ENCODE measurements around the gene IPO4. TPM values are rescaled to one million over a fixed set of nuclear protein-coding genes. Genes with fewer than 3 reads are reported as not detected.
"Not testable (repeated sequence)": the region's sequence is repeated elsewhere in the genome, so short reads cannot be mapped to it uniquely, and the experiment has no call there.

IPO4 gene
- total and polyA plus RNA-seq, 2 experiments from 2014 or later, result 19.0 to 19.5 TPM

DNA sequence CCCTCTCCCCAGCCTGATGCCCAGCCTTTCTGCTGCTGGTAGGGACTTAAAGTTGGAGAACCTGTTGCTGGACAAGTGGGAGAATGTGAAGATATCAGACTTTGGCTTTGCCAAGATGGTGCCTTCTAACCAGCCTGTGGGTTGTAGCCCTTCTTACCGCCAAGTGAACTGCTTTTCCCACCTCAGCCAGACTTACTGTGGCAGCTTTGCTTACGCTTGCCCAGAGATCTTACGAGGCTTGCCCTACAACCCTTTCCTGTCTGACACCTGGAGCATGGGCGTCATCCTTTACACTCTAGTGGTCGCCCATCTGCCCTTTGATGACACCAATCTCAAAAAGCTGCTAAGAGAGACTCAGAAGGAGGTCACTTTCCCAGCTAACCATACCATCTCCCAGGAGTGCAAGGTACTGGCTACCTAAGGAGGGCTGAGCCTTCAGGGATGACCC is 18.5 kb upstream of the IPO4 start:
- WGBS (ENCODE audit: low lambda C conversion rate, missing lambda C conversion rate), result 94% methylated on average over 5 of the region's 5 CpGs
- no peaks in the 10 kb centered on the region for H3K36me3 ChIP-seq (replicated peaks; ENCODE audit: insufficient read depth, low read depth)
- TF ChIP-seq EZH2phosphoT487 (IDR thresholded peaks at IDR 0.05; ENCODE audit: low read depth, severe bottlenecking, unreplicated experiment), result no peak
- TF ChIP-seq EZH2 (IDR thresholded peaks at IDR 0.05; ENCODE audit: borderline replicate concordance), result no peak
- TF ChIP-seq, protein P1, sequence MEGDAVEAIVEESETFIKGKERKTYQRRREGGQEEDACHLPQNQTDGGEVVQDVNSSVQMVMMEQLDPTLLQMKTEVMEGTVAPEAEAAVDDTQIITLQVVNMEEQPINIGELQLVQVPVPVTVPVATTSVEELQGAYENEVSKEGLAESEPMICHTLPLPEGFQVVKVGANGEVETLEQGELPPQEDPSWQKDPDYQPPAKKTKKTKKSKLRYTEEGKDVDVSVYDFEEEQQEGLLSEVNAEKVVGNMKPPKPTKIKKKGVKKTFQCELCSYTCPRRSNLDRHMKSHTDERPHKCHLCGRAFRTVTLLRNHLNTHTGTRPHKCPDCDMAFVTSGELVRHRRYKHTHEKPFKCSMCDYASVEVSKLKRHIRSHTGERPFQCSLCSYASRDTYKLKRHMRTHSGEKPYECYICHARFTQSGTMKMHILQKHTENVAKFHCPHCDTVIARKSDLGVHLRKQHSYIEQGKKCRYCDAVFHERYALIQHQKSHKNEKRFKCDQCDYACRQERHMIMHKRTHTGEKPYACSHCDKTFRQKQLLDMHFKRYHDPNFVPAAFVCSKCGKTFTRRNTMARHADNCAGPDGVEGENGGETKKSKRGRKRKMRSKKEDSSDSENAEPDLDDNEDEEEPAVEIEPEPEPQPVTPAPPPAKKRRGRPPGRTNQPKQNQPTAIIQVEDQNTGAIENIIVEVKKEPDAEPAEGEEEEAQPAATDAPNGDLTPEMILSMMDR (IDR thresholded peaks at IDR 0.05; ENCODE audit: poor library complexity), result no peak

DNA sequence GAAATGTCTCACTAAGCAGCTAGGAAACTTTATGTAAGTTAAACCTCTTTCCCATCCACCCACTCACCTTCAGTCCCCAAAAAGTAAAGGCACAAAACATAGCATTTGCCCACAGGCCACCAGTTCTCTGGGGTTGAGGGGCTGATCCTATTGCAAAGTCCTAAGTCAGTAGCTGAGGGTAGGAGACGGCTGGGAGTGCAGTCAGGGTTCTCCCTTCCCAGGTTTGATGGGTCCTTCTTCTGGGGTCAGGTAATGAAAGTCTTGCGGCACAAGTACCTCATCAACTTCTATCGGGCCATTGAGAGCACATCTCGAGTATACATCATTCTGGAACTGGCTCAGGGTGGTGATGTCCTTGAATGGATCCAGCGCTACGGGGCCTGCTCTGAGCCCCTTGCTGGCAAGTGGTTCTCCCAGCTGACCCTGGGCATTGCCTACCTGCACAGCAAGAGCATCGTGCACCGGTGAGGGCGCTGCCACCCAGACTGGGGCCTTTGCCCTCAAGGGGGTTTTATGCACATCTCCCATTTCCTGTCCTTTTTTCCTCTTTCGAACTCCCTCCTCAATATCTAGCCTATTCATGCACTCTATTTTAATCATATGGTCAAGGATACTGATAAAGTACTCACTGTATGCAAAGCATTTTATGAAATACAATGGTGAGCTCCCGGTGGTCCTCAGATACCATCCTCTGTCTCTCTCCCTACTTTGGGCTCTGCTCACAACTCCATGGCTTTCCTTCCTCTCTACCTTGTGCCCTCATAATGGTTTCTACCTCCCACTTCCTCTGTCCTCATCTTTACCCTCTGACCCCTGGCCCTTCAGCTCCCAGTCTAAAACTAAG is 17.9 kb upstream of the IPO4 start:
- Histone ChIP-seq H3K9me2 (replicated peaks; ENCODE audit: insufficient read depth) (no peaks in the 10 kb centered on the region), H3K4me3 (no peak overlapping the region), H4K20me1 (ENCODE audit: insufficient read depth, poor library complexity, severe bottlenecking) (no peaks in the 10 kb centered on the region), H3K4me1 (ENCODE audit: insufficient read depth) (peaks cover 1% of the 10 kb centered on the region), H2AFZ (no peak overlapping the region), H3K27ac (no peak overlapping the region), H3K36me3 (replicated peaks; ENCODE audit: insufficient read depth, low read depth) (no peaks in the 10 kb centered on the region), H3K79me2 (peaks cover 5% of the 10 kb centered on the region), H3K27me3 (no peaks in the 10 kb centered on the region), H3K9me3 (ENCODE audit: low read depth) (no peaks in the 10 kb centered on the region), H3K4me2 (no peak overlapping the region)
- 97% methylated on average over 11 of the region's 11 CpGs for WGBS (ENCODE audit: low lambda C conversion rate, missing lambda C conversion rate)
- no peak for DNase-seq (ENCODE audit: low spot score)
- TF ChIP-seq EZH2phosphoT487 (IDR thresholded peaks at IDR 0.05; ENCODE audit: low read depth, severe bottlenecking, unreplicated experiment) (no peak), EZH2 (IDR thresholded peaks at IDR 0.05; ENCODE audit: borderline replicate concordance) (no peak)
- TF ChIP-seq, protein P1 (IDR thresholded peaks at IDR 0.05; ENCODE audit: poor library complexity), result no peak

More for the DNA sequence above, 18.5 kb upstream of the IPO4 start:
- H2AFZ ChIP-seq, result no peak overlapping the region
- H3K79me2 ChIP-seq, result peaks cover 10% of the 10 kb centered on the region
- H3K27me3 ChIP-seq, result no peaks in the 10 kb centered on the region
- no peaks in the 10 kb centered on the region for H3K9me2 ChIP-seq (replicated peaks; ENCODE audit: insufficient read depth)
- H3K4me1 ChIP-seq (ENCODE audit: insufficient read depth), result peaks cover 5% of the 10 kb centered on the region
- H3K4me2 ChIP-seq, result no peak overlapping the region
- DNase-seq (ENCODE audit: low spot score), result no peak
- no peaks in the 10 kb centered on the region for H4K20me1 ChIP-seq (ENCODE audit: insufficient read depth, poor library complexity, severe bottlenecking)
- H3K27ac ChIP-seq, result no peak overlapping the region
- H3K4me3 ChIP-seq, result no peak overlapping the region
- no peaks in the 10 kb centered on the region for H3K9me3 ChIP-seq (ENCODE audit: low read depth)

DNA sequence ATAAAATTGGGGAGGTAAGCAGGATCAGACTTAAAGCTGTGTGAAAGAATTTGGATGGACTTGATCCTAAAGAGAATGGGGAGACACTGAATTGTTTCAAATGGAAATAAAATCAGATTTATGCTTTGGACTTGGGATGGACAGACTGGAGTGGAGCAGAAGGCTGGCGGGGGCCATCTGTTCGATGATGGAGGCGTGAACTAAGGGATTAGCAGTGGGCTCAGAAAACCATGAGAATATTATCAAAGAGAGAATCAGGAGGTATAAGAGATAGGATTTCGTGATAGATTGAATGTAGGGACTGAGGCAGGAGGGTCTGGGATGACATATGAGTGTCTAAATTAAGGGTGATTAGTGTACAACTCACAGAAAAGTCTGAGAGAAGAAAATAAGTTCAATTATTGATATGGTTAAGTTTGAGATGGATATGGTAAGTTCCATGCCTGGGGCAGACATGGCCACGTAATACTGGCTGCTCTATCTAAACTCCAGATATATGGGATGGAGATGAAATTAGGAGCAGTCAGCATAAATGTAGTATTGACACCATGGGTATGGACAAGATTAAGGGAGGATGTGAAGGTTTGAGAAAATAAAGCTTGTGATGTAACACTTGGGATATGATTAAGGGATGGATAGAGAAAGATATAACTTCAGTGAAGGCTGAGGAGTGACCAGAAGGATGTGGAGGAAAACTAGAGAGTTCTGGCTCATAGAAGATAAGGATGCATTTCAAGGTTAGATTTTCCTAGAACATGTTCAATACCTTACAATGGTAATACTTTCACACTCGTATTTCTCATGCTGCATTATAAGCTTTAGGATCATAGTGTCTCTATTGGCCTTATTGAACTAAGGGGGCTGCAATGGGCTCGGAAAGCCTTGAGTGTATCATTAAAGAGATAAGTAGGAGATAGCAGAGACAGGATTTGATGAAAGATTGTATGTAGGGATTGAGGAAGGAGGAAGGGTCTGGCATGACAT is 15.8 kb upstream of the IPO4 start:
- Histone ChIP-seq H2AFZ (no peak overlapping the region), H3K4me3 (no peak overlapping the region), H3K9me2 (replicated peaks; ENCODE audit: insufficient read depth) (no peaks in the 10 kb centered on the region), H3K79me2 (peaks cover 11% of the 10 kb centered on the region), H3K36me3 (replicated peaks; ENCODE audit: insufficient read depth, low read depth) (no peaks in the 10 kb centered on the region), H3K4me2 (no peak overlapping the region), H3K27ac (no peak overlapping the region), H3K27me3 (no peaks in the 10 kb centered on the region), H4K20me1 (ENCODE audit: insufficient read depth, poor library complexity, severe bottlenecking) (no peaks in the 10 kb centered on the region), H3K9me3 (ENCODE audit: low read depth) (no peaks in the 10 kb centered on the region), H3K4me1 (ENCODE audit: insufficient read depth) (no peaks in the 10 kb centered on the region)
- no peak for DNase-seq (ENCODE audit: low spot score)
- TF ChIP-seq EZH2 (IDR thresholded peaks at IDR 0.05; ENCODE audit: borderline replicate concordance) (no peak), EZH2phosphoT487 (IDR thresholded peaks at IDR 0.05; ENCODE audit: low read depth, severe bottlenecking, unreplicated experiment) (no peak)
- TF ChIP-seq, protein P1 (IDR thresholded peaks at IDR 0.05; ENCODE audit: poor library complexity), result no peak
- WGBS (ENCODE audit: low lambda C conversion rate, missing lambda C conversion rate), result 96% methylated on average over 7 of the region's 7 CpGs

DNA sequence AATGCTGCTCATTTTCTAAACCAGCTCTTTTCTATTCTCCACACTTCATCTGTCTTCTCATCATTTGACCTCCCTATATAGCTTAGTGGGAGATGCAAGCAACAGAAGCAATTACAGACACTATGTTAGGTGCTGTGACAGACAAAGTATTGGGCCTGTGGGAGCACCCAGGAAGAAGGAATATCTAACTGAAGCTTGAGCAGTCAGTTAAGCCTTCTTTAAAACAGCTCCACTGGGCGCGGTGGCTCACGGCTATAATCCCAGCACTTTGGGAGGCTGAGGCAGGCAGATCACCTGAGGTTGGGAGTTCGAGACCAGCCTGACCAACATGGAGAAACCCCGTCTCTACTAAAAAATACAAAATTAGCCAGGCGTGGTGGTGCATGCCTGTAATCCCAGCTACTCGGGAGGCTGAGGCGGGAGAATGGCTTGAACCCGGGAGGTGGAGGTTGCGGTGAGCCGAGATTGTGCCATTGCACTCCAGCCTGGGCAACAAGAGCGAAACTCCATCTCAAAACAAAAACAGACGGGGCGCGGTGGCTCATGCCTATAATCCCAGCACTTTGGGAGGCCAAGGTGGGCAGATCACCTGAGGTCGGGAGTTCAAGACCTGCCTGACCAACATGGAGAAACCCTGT is 14.8 kb upstream of the IPO4 start:
- not testable (repeated sequence) for H3K4me3 ChIP-seq; H3K4me1 ChIP-seq (ENCODE audit: insufficient read depth); H3K36me3 ChIP-seq (replicated peaks; ENCODE audit: insufficient read depth, low read depth); H4K20me1 ChIP-seq (ENCODE audit: insufficient read depth, poor library complexity, severe bottlenecking); H3K27ac ChIP-seq; H2AFZ ChIP-seq; H3K9me2 ChIP-seq (replicated peaks; ENCODE audit: insufficient read depth); H3K9me3 ChIP-seq (ENCODE audit: low read depth); H3K27me3 ChIP-seq; DNase-seq (ENCODE audit: low spot score); H3K4me2 ChIP-seq
- peaks cover 18% of the 10 kb centered on the region for H3K79me2 ChIP-seq
- 99% methylated on average over 16 of the region's 16 CpGs for WGBS (ENCODE audit: low lambda C conversion rate, missing lambda C conversion rate)

DNA sequence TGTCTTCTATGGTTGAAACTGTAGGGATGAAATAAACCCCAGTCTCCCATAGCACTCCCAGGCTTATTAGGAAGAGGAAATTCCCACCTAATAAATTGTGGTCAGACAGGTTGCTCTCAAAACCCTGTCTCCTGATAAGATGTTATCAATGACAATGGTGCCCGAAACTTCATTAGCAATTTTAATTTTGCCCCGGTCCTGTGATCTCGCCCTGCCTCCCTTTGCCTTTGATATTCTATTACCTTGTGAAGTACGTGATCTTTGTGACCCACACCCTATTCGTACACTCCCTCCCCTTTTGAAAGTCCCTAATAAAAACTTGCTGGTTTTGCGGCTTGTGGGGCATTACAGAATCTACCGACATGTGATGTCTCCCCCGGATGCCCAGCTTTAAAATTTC is 13.9 kb upstream of the IPO4 start:
- H3K27me3 ChIP-seq; H3K9me3 ChIP-seq (ENCODE audit: low read depth); H3K4me3 ChIP-seq; H3K4me2 ChIP-seq; H3K4me1 ChIP-seq (ENCODE audit: insufficient read depth); DNase-seq (ENCODE audit: low spot score); H3K36me3 ChIP-seq (replicated peaks; ENCODE audit: insufficient read depth, low read depth); H3K27ac ChIP-seq; H3K9me2 ChIP-seq (replicated peaks; ENCODE audit: insufficient read depth); H4K20me1 ChIP-seq (ENCODE audit: insufficient read depth, poor library complexity, severe bottlenecking); H2AFZ ChIP-seq: not testable (repeated sequence)
- H3K79me2 ChIP-seq, result peaks cover 25% of the 10 kb centered on the region
- WGBS (ENCODE audit: low lambda C conversion rate, missing lambda C conversion rate), result 70% methylated on average over 8 of the region's 8 CpGs
